ENCODE results near the gene HDHD2. TPM values are rescaled to one million over a fixed set of nuclear protein-coding genes. Genes with fewer than 3 reads are reported as not detected.
"Not testable (repeated sequence)": the region's sequence is repeated elsewhere in the genome, so short reads cannot be mapped to it uniquely, and the experiment has no call there.

Gene HDHD2, protein sequence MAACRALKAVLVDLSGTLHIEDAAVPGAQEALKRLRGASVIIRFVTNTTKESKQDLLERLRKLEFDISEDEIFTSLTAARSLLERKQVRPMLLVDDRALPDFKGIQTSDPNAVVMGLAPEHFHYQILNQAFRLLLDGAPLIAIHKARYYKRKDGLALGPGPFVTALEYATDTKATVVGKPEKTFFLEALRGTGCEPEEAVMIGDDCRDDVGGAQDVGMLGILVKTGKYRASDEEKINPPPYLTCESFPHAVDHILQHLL
- total RNA-seq (10 to 100 TPM; 33.5 to 34.9 TPM), polyA plus RNA-seq (10 to 100 TPM; 45.2 to 52.3 (median 50.8) TPM), total RNA-seq (3.9 to 13.5 (median 8.0) reads per million in 6 experiments)

DNA sequence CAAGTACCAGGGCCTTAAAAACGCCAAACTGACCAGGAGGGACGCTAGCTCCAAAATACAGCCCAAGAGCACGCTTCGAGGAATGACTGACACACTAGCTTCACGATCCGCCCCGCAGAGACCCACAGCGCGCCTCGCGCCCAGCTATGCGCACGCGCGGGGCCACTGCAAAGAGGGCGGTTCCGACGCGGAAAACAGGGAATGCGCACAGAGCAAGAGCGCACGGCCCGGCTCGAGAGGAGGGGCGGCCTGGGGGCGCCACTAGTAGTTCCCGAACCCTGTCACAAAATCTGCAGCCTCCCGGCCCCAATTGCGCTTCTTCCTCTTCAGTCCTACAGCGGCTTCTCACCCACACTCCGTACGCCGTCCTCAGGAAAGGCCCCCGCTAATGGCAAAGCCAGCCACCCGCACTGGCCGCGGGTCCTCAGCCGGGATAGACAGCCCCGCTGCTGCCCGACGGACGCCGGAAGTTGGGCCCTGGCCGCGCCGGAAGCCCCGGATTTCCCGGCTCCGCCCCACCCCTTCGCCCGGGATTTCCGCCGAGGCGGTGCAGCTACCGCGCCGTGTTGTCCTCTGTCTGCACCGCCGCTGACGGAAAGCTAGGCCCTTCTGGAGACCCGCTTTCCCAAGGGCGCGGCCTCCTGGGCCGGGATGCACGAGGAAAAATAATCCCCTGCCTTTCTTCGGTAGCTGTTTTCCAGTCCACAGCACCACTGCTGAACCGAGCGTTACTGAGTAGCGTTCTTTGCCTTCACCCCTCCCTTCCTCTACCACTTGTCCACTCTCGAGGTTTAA is at the start of gene HDHD2:
Gene HDHD2, minus strand, starts transcription at position 472 of the 795 bp plus-strand sequence. CDS start 14,061 bp downstream, outside the sequence.
- Mint-ChIP-seq H3K4me3 (peak within 1 kb of the TSS; percentile 92 to 99 (median 96)), H3K9me3 (no peaks in the 10 kb centered on the region), H3K36me3 (peaks cover 0 to 13% (median 12%) of the 10 kb centered on the region in 3 donors), H3K4me1 (peaks cover 29 to 62% (median 53%) of the 10 kb centered on the region in 4 donors), H3K27me3 (no peaks in the 10 kb centered on the region), H3K27ac (peak within 1 kb of the TSS; percentile 96 to 99 (median 98))
- ATAC-seq (peak; percentile 79 to 86), DNase-seq (peak; percentile 49 to 77 (median 67))
- POLR2A ChIA-PET: interaction anchor here (0.6 to 1.4 kb wide), 7 partner anchors 8 to 1734 kb away, joined by 3 to 4 read pairs (median 3); partner anchors contain the start of genes KATNAL2 and PIAS2

DNA sequence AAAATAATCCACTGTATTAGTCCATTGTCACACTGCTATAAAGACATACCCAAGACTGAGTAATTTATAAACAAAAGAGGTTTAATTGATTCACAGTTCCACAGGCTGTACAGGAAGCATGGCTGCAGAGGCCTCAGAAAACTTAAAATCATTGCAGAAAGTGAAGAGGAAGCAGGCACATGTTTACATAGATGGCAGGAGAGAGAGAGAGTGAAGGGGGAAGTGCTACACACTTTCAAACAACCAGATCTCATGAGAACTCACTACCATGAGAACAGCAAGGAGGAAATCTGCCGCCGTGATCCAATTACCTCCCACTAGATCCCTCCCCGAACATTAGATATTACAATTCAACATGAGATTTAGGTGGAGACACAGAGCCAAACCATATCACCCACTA is 45.7 kb upstream of the HDHD2 start:
- H3K27me3 Mint-ChIP-seq: peaks cover 20 to 41% (median 31%) of the 10 kb centered on the region in 5 donors
- H3K27ac Mint-ChIP-seq, POLR2A ChIA-PET: not testable (repeated sequence)

DNA sequence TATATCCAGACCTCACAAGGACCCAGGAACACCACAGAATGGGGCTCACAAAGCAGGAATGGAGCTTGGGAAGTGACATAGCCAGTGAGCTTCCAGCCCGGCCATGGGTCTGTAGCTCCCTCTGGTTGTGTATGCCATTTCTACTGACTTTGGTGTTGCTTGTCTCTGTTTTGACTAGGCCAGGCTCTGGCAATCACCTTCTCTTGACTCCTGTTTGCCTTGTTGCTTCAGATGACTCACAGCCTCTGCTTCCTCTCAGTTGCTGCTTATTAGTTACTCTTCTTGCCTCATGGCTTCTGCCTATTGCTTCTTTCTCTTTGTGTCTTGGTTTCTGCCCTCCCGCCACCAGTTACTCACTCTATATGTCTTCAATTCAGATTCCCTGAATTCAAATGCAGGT is 41.7 kb upstream of the HDHD2 start:
- H3K9me3 Mint-ChIP-seq: peaks cover 0 to 2% (median 0%) of the 10 kb centered on the region in 9 donors
- H3K36me3 Mint-ChIP-seq: peaks cover 0 to 4% (median 4%) of the 10 kb centered on the region in 3 donors
- ATAC-seq (no peak), DNase-seq (no peak)
- H3K4me3 Mint-ChIP-seq: no peak overlapping the region
- peaks cover 0 to 15% (median 0%) of the 10 kb centered on the region in 4 donors for H3K4me1 Mint-ChIP-seq
- no peak overlapping the region for H3K27ac Mint-ChIP-seq
- POLR2A ChIA-PET: no interaction called here
- H3K27me3 Mint-ChIP-seq: peaks cover 21 to 44% (median 25%) of the 10 kb centered on the region in 5 donors

More for the DNA sequence above, 45.7 kb upstream of the HDHD2 start:
- not testable (repeated sequence) for H3K9me3 Mint-ChIP-seq, H3K36me3 Mint-ChIP-seq, ATAC-seq, H3K4me3 Mint-ChIP-seq, DNase-seq
- H3K4me1 Mint-ChIP-seq: peaks cover 0 to 15% (median 0%) of the 10 kb centered on the region in 4 donors

DNA sequence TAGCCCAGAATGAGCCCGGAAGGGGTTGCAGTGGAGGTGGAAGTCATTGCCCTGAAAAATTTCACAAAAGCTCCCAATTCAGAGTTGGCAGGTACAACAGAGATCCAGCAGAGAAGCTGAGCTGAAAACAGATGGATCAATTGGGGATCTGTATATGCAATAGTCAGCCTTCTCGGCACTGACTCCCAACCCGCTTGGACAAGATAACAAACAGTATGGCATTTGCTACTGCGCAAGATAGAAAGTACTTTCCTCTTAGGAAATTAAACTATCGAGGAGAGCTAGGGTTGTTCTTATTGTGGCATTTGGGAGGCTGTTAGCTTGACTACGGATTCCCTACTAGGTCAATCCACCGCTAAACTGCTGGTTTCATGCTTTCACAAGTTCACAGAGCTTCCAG is 37.4 kb upstream of the HDHD2 start:
- Mint-ChIP-seq H3K4me3 (no peak overlapping the region), H3K4me1 (no peaks in the 10 kb centered on the region), H3K36me3 (peaks cover 0 to 17% (median 0%) of the 10 kb centered on the region in 3 donors), H3K9me3 (peaks cover 0 to 25% (median 11%) of the 10 kb centered on the region in 9 donors), H3K27me3 (peaks cover 13 to 24% (median 19%) of the 10 kb centered on the region in 5 donors), H3K27ac (no peak overlapping the region)
- ATAC-seq (no peak), DNase-seq (no peak)
- POLR2A ChIA-PET: no interaction called here

DNA sequence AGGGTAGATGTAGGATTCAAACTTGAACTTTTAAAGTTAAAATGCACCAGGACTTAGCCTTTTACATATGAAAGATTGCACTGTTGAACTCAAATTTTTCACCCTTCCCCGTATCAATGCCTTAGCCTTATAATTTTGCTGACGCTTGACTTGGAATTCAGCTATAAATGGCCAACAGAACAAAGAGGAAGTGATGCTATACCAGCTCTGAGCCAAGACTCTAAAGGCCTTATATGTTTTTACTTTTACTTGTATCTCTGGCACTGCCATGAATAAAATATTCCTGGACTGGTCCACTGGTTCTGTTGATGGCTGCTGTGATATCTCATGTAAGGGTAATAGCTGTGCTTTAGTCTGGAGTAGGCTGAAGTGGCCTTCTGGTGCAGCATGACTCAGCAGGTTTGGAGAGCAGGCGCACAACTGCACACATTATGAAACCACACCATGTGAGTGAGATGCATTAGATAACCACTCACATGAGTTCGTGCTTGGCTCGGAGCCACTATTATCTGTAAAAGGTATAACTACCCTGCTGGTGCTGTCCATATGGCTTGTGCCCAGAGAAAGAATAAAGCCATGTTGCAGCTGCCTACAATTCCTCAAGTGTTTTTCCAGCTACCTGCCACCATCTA is 34.2 kb upstream of the HDHD2 start:
- Mint-ChIP-seq H3K27me3 (peaks cover 7 to 16% (median 12%) of the 10 kb centered on the region in 5 donors), H3K27ac (peak overlapping the region in 1 of 10 donors; percentile 36), H3K4me3 (no peak overlapping the region), H3K4me1 (no peaks in the 10 kb centered on the region), H3K9me3 (peaks cover 0 to 25% (median 11%) of the 10 kb centered on the region in 9 donors), H3K36me3 (peaks cover 0 to 17% (median 0%) of the 10 kb centered on the region in 3 donors)
- POLR2A ChIA-PET: no interaction called here
- peak in 2 of 10 donors; percentile 10 to 15 for DNase-seq
- ATAC-seq: no peak

DNA sequence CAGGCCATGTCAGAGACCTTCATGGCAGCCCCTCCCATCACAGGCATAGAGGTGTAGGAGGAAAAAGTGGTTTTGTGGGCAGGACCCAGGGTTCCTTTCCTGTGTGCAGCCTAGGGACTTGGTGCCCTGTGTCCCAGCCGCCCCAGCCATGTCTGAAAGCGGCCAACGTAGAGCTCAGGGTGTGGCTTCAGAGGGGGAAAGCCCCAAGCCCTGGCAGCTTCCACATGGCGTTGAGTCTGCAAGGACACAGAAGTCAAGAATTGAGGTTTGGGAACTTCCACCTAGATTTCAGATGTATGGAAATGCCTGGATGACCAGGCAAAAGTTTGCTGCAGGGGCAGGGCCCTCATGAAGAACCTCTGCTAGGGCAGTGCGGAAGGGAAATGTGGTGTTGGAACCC is 31.9 kb upstream of the HDHD2 start:
- H3K4me1 Mint-ChIP-seq, H3K27ac Mint-ChIP-seq, DNase-seq, POLR2A ChIA-PET, H3K4me3 Mint-ChIP-seq, ATAC-seq: not testable (repeated sequence)
- Mint-ChIP-seq H3K9me3 (peaks cover 0 to 25% (median 11%) of the 10 kb centered on the region in 9 donors), H3K36me3 (peaks cover 0 to 17% (median 0%) of the 10 kb centered on the region in 3 donors), H3K27me3 (peaks cover under 1 to 14% (median 4%) of the 10 kb centered on the region in 5 donors)

DNA sequence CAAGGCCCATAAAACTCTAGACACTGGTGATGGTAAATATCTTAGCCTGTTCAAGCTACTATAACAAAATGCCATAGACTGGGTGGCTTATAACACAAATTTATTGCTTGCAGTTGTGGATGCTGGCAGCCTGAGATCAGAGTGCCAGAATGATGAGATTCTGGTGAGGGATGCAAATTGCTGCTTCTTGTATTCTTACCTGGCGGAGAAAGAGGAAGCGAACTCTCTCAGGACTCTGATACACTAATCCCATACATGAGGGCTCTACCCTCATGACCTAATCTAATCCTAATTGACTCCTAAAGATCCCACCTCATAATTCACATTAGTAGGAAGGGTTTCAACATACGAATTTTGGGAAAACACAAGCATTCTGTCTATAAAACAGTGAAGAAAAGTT is 30.5 kb upstream of the HDHD2 start:
- POLR2A ChIA-PET: no interaction called here
- H3K9me3 Mint-ChIP-seq: peaks cover 0 to 20% (median 10%) of the 10 kb centered on the region in 9 donors
- ATAC-seq: no peak
- peaks cover 0 to 9% (median 2%) of the 10 kb centered on the region in 5 donors for H3K27me3 Mint-ChIP-seq
- peaks cover 0 to 3% (median 1%) of the 10 kb centered on the region in 4 donors for H3K4me1 Mint-ChIP-seq
- no peak overlapping the region for H3K4me3 Mint-ChIP-seq
- no peak for DNase-seq
- no peak overlapping the region for H3K27ac Mint-ChIP-seq
- peaks cover 0 to 17% (median 0%) of the 10 kb centered on the region in 3 donors for H3K36me3 Mint-ChIP-seq

DNA sequence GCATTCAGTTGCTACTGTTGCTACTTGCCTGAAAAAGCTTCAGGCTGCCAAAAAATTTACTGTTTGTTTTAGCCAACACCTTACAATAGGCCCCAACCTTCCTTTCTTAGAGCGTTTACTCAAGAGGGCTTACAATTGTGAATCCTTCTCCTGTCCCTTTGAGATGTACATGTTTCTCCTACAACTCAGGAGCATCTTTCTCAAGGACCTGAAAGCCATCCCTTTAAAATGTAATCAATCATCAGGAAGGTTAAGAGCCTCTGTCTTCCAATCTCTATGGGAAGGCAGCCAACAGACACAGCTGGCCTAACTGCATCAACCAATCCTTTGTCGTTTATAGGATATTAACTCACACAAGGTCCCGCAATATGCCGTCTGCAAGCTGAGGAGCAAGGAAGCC is 29.2 kb upstream of the HDHD2 start:
- Mint-ChIP-seq H3K4me3 (peak overlapping the region in 1 of 10 donors; percentile 24), H3K27me3 (peaks cover 0 to 8% (median 2%) of the 10 kb centered on the region in 5 donors), H3K9me3 (peaks cover 0 to 9% (median 3%) of the 10 kb centered on the region in 9 donors), H3K27ac (peak overlapping the region in 1 of 10 donors; percentile 23), H3K4me1 (peaks cover 0 to 3% (median 2%) of the 10 kb centered on the region in 4 donors), H3K36me3 (peaks cover 0 to 7% (median 0%) of the 10 kb centered on the region in 3 donors)
- POLR2A ChIA-PET: no interaction called here
- DNase-seq (no peak), ATAC-seq (no peak)

DNA sequence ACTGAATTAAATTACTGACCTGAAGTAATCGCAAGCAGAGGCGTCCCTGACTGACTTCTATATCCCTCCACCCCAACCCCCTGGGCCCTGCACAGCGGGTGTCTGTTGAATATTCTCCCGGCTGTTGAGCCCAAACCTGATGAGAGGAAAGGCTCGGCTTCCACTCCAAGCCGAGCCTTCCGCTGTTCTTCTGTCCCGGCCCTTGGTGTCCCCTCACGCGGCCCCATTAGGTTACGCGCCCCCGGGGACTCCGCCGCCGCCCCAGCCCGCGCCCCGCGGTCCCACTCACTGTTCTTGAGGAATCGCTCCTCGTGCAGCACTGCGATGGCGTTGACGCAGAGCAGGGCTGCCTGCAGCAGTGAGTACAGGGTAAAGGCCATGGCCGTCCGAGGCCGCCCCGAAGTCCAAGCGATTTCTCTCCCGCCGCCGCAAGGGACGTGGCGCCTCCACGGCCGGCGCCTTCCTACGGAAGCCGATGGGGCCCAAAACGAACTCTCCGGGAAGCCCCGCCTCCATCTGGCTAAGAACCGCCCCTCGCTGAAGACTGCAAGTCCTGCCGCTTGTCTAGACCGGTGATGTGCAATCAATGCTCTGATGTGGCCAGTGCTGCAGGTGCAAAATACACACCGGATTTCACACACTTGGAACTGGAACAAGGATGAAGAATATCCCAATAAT is 25.7 kb upstream of the HDHD2 start, which contains the start of gene IER3IP1:
Gene IER3IP1, minus strand, starts transcription at position 467 of the 678 bp plus-strand sequence. Its CDS starts 87 bp downstream, at position 380.
- Mint-ChIP-seq H3K9me3 (no peaks in the 10 kb centered on the region), H3K4me3 (peak within 1 kb of the TSS in 9 of 10 donors; percentile 15 to 85 (median 54)), H3K4me1 (peaks cover 0 to 7% (median 4%) of the 10 kb centered on the region in 4 donors), H3K27ac (peak within 1 kb of the TSS in 4 of 10 donors; percentile 15 to 92 (median 52)), H3K36me3 (peaks cover 0 to 3% (median 0%) of the 10 kb centered on the region in 3 donors), H3K27me3 (peaks cover 0 to 2% (median 0%) of the 10 kb centered on the region in 5 donors)
- POLR2A ChIA-PET: no interaction called here
- peak; percentile 70 to 93 (median 84) for DNase-seq
- peak; percentile 89 to 92 for ATAC-seq

DNA sequence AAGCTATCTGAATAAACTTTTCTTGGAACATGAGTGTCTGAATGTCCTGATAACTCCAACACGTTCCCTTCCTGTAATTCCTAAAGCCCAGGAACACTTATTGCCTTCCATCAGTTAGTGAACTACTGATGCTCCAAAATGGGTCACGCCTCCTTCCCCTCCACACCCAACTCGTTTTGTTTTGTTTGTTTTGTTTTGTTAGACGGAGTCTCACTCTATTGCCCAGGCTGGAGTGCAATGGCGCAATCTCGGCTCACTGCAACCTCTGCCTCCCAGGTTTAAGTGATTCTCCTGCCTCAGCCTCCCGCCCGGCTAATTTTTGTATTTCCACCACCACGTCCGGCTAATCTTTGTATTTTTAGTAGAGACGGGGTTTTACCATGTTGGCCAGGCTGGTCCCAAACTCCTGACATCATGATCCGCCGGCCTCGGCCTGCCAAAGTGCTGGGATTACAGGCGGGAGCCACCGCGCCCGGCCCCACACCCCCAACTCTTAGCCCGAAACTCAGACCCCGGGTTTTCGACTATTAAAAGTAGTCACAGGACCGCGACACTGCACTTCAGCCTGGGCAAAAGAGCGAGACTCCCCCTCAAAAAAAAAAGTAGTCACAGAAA is 25.1 kb upstream of the HDHD2 start:
- Mint-ChIP-seq H3K4me1 (peaks cover 0 to 7% (median 4%) of the 10 kb centered on the region in 4 donors), H3K36me3 (peaks cover 0 to 3% (median 0%) of the 10 kb centered on the region in 3 donors), H3K9me3 (no peaks in the 10 kb centered on the region), H3K27me3 (peaks cover 0 to 2% (median 0%) of the 10 kb centered on the region in 5 donors), H3K4me3 (no peak overlapping the region), H3K27ac (peak overlapping the region in 2 of 10 donors; percentile 62 to 78)
- peak in 1 of 2 donors; percentile 5 for ATAC-seq
- DNase-seq: no peak
- POLR2A ChIA-PET: interaction anchor here (1.0 kb wide), 1 partner anchor 25 kb away, joined by 4 read pairs; the partner anchor contains the start of gene HDHD2

DNA sequence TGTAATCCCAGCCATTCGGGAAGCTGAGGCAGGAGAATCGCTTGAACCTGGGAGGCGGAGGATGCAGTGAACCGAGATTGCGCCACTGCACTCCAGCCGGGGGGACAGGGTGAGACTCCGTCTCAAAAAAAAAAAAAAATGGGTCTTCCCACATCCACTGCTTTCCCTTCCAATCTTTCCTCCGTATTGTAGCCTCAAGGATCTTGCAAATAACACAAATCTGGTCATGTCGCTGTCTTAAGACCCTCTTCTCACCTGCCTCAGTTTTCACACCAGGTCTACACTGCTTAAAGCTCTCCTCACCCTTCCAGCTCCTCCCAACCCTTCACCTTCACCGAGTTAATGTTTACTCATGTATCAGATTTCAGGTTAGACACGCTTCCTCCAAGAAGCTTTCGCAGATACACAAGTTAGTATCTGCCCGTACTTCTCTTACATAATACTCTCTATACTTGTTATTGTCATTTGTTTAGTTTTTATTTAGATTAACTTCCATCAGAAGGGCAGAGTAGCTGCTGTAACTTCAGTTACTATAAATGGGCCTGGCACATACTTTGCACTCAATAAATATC is 24.3 kb upstream of the HDHD2 start:
- peaks cover 0 to 3% (median 0%) of the 10 kb centered on the region in 3 donors for H3K36me3 Mint-ChIP-seq
- H3K4me1 Mint-ChIP-seq: peaks cover 0 to 9% (median 4%) of the 10 kb centered on the region in 4 donors
- H3K4me3 Mint-ChIP-seq: no peak overlapping the region
- no peak for ATAC-seq
- DNase-seq: no peak
- no peak overlapping the region for H3K27ac Mint-ChIP-seq
- POLR2A ChIA-PET: interaction anchor here (1.0 kb wide), 1 partner anchor 24 kb away, joined by 4 read pairs; the partner anchor contains the start of gene HDHD2
- H3K9me3 Mint-ChIP-seq: no peaks in the 10 kb centered on the region
- peaks cover 0 to 2% (median 0%) of the 10 kb centered on the region in 5 donors for H3K27me3 Mint-ChIP-seq
